Activated T-helper 9 cell treated with anti-CD3 and anti-CD28 coated beads, Interleukin-2, amount 50 U/mL, for 16 hours (primary cell): Measurements from ENCODE around the gene CYP46A1.

ENCODE experiments used
- DNase-seq: peaks from one replicate; pipeline ENCODE4 v3.0.0-alpha.2; 2020; ENCODE audit warnings: low read depth

The CYP46A1 gene

GRCh38 chr14:99689266-99690236 is 5.5 kb downstream of the CYP46A1 start:
- DNase-seq: no peak

- no peak for DNase-seq
These were observed 6.5 kb downstream of the CYP46A1 start for GRCh38 chr14:99690636-99691035.

DNA sequence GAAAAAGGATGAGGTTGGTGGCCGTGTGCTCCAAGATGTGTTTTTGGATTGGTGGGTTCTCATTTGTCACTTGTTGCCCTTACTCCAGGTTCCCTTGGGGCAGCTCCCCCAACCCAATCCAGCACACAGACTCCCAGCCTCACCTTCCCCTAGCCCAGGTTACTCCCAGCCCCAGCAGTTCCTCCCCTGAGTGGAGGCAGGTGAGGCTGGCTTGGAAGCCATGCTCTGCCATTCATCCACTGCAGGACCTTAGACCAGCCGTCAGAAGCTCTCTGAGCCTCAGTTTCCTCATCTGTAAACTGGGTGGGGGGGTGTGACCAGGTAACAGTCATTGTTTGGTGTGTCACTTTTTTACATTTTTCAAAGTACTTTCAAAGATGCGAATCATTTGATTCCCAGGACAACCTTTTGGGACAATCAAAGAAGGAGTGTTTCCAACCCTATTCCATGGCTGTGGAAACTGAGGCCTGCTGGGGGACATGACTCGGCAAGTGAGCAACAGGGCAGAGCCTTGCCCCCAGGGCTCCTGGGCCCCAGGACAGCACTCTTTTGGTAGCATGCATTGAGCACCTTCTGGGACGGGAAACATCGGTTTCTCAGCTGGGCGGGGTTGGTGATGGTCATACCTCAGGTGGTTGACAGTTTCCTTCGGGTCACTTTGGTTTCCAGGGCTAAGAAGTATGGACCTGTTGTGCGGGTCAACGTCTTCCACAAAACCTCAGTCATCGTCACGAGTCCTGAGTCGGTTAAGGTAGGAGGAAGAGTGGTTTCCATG is 7.2 kb downstream of the CYP46A1 start:
- DNase-seq: no peak

- DNase-seq: no peak
These were observed 9.8 kb downstream of the CYP46A1 start for GRCh38 chr14:99693918-99694317.

DNA sequence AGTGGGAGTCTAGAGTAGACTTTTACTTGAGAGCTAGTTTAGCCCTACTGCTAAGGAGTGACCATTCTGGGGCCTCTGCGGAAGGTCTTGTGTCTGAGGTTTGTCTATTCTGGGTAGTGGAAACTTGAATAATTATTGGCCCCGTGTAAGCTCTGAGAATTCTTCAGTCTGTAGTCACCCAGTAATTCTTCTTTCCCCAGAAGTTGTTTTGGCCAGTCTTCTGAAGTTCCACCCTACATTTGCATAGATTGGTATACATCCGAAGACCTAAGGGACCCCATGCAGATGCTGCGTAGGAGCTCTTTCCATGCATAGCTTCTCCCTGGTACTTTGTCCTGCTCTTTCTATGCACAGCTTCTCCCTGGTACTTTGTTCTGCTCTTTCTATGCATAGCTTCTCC is 12.8 kb downstream of the CYP46A1 start:
- no peak for DNase-seq

GRCh38 chr14:99698236-99698635 is 14.1 kb downstream of the CYP46A1 start:
- DNase-seq: no peak

DNA sequence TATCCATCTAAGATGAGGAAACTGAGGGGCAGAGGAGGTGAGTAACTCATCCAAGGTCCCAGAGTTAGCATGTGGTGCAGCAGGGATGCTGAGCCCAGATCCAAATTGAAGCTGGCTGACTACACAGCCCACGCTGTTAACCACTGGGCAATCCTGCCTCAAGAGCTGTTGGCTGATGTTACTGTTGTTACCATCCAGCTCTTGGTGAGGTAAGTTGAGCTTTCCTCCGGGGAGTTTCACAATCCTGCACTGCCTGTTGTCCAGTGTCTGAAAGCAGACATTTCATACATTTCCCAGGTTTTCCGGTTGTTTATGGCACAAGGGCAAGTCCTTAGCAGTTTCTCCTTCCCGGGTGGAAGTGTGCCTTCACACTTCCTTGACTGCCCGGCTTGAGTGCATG is 14.5 kb downstream of the CYP46A1 start:
- no peak for DNase-seq

DNA sequence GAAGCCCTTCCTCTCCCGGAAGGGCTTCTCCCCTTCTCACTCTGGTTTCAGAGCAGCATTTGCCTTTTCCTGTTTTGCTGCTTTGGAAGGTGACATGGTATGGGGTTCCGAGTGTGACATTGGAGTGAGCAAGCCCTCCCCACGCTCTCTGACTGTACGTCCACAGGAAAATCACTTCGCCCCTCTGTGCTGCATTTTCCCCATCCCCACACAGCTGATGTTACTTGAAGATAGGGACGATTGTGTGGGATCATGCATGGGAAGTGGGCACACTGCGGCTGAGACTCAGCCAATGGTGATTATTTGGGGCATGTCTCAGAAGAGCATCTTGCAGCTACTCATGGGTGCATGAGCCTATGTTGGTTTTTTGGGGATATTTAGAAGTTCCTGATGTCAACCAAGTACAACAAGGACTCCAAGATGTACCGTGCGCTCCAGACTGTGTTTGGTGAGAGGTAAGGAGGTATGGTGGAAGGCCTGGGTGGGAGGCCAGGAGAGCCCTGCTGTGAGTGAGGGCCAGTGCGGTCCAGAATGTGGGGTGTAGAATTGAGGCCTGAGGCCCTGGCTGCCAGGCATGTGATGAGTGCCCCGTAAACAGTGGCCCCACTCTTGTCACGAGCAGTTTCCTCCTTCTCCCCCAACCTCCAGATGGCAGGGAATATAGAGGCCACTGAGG is 15.1 kb downstream of the CYP46A1 start:
- no peak for DNase-seq

DNA sequence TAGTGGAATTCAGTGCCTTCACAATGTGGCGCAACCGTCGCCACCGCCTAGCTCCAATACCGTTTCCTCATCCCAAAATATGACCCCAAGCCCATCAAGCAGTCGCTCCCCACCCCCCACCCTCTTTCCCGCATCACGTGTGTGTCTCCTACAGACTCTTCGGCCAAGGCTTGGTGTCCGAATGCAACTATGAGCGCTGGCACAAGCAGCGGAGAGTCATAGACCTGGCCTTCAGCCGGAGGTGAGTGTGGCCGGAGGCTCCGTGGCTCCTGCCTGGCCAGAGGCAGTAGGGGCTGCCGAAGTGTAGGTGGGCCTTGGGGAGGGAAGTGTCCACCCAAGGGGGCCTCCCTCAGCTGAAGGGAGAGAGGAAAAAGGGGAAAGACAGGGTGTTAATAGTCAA is 15.8 kb downstream of the CYP46A1 start:
- no peak for DNase-seq

- no peak for DNase-seq
These were observed 16.3 kb downstream of the CYP46A1 start for GRCh38 chr14:99700379-99700778.

- DNase-seq: no peak
These were observed 17.2 kb downstream of the CYP46A1 start for GRCh38 chr14:99701260-99701659.

GRCh38 chr14:99702115-99702514 is 18.0 kb downstream of the CYP46A1 start:
- DNase-seq: no peak

GRCh38 chr14:99703381-99703780 is 19.3 kb downstream of the CYP46A1 start:
- no peak for DNase-seq

DNA sequence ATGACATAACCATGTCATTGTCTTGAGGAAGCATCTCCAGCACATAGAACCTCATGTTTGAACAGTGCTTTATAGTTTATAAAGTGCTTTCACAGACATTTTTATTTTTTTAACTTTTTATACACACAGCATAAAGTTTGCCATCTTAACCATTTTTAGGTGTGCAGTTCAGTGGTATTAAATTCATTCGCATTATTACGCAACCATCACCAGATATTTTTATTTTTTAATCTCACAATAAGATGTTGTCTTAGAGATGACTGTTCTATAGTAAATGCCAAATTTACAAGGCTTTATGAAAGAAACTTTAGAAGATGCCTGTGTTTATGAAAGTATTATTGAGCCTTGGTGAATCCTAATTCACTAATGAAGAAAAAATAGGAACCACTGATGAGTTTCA is 19.9 kb downstream of the CYP46A1 start:
- DNase-seq: no peak

DNA sequence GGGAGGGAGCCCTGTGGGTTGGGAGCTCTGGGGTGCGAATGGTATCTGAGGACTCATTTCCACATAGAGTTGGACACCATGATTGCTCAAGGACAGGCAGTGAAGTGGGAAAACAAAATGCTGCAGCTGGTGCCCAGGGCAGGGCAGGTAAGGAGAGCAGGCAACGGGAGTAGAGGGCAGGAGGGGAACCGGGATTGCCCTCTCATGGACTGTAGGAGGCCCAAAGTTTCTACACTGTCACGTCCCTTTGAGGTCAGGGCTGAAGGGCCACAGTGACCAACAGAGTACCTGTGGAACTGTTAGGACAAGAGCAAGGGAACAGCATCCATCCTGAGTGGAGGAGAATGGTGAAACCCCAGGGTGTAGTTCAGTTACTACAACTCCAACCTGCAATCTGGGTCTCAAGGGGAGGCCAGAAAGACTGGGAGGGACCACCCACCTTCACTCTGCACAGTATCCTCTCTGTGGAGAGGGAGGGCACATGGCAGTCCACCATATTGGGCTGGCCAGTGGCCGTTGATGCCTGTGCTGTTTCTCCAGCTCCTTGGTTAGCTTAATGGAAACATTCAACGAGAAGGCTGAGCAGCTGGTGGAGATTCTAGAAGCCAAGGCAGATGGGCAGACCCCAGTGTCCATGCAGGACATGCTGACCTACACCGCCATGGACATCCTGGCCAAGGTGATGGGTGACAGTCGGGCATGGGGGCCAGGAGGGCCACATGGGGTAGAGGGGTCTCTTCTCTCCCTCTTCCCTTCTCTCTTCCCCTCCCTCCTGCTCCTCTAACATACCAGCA is 22.2 kb downstream of the CYP46A1 start:
- no peak for DNase-seq

- no peak for DNase-seq
These were observed 23.3 kb downstream of the CYP46A1 start for GRCh38 chr14:99707420-99707819.

DNA sequence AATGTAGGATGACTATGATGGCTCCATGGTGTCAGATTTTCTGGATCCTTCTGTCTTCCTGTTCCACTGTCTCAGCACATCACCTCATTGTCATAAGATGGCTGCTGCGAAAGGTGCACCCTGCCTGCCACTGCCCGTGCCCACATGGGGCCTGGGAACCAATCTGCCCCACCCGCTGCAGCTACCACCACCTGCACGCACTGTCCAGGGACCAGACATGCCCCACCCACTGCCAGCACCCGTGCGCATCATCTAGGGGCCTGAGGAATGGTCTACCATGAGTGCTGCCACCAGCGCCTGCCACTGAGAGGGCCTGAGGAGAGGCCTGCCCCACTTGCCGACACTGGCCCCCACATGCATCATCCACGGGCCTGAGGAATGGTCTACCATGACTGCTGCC is 23.8 kb downstream of the CYP46A1 start:
- DNase-seq: no peak

GRCh38 chr14:99708449-99708848 is 24.4 kb downstream of the CYP46A1 start:
- no peak for DNase-seq

GRCh38 chr14:99713972-99714371 is 29.9 kb downstream of the CYP46A1 start:
- no peak for DNase-seq

DNA sequence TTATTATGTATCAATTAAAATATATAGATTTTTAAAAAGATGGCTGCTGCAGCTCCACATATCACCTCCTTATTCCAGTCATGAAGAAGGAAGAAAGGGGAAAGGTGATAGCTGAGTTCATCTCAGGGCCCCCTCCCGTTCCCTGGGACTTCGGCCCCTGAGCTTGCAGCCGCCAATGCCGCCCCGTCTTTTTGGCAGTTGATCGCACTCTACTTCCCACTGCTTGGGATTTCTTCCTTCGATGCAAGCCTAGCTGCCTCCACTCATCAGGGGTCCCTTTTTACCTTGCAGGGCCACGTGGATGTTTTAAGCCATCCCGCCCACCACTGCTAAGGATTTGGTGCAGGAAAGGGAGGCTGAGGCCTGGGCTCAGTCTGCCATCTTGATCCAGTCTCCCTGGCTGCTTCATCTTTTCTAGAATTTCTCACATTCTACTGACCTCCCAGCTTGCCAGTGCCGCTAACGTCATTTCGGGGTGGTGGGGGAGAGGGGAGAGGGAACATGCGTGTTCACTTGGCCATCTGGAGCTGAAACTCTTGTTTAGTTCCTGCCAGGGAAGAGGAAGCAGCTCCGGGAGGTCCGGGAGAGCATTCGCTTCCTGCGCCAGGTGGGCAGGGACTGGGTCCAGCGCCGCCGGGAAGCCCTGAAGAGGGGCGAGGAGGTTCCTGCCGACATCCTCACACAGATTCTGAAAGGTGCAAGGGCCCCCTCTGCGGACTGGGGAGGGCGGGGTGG is 31.3 kb downstream of the CYP46A1 start:
- DNase-seq: no peak
